Vagina (tissue), 2 donors: ENCODE results near the gene NR2F1-AS1.

Experiments
- CTCF ChIP-seq, 3 experiments: fragments of 450-650 bp in 2 of 3; fragments of 200-600 bp in 1 of 3; sonication (generic) in 1 of 3; IDR thresholded peaks; one replicate each; pipeline ENCODE4 v1.5.1; 2017 to 2019; ENCODE audit warnings: antibody characterized with exemption in 3 of 3, mild to moderate bottlenecking in 2 of 3, moderate library complexity in 2 of 3
- POLR2A ChIP-seq, 2 donors: fragments of 450-650 bp; IDR thresholded peaks; one replicate each; pipeline ENCODE4 v1.6.1; 2017; ENCODE audit warnings: antibody characterized with exemption in 2 of 2, mild to moderate bottlenecking in 2 of 2, moderate library complexity in 2 of 2
- POLR2AphosphoS5 ChIP-seq, 2 donors: sonication (generic); formaldehyde crosslinking; IDR thresholded peaks; one replicate each; pipeline ENCODE4 v1.9.0; 2017; ENCODE audit warnings: antibody characterized with exemption in 2 of 2, mild to moderate bottlenecking in 2 of 2, low read depth in 1 of 2; ENCODE audit not compliant: insufficient read depth in 1 of 2

DNA sequence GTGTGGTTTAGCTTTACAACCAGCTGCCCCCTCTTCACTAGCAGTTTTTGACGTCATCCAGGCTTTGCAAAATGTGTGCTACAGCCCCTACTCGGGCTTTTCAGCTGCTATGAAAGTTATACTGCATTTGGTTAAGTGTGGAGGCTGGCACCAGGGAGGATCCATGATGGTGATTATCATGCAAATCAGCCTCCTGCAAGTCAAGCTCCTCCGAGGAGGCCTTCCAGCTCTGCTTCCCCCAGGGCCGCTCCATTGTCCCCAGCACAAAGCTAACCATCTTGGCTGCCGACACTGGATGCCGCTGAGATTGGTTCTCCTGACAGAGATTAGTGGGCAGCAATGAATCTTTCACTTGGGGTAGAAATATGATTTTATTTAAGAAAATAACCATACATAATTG, 159.6 kb downstream of the NR2F1-AS1 start:
- TF ChIP-seq CTCF (IDR thresholded peaks at IDR 0.05) = no peak
- no peak for TF ChIP-seq POLR2A (IDR thresholded peaks at IDR 0.05)
- TF ChIP-seq POLR2AphosphoS5 (IDR thresholded peaks at IDR 0.05; ENCODE audit: insufficient read depth in 1 of 2, low read depth in 1 of 2) = no peak
